HG02588 (cell line): ENCODE results near the gene MYRF.

Experiments used
- ATAC-seq: cut with Tn5 transposase; IDR thresholded peaks from one replicate; pipeline ENCODE4 v1.9.1; 2021; ENCODE audit warnings: mild to moderate bottlenecking, moderate library complexity; ENCODE audit not compliant: unreplicated experiment

Gene MYRF

DNA sequence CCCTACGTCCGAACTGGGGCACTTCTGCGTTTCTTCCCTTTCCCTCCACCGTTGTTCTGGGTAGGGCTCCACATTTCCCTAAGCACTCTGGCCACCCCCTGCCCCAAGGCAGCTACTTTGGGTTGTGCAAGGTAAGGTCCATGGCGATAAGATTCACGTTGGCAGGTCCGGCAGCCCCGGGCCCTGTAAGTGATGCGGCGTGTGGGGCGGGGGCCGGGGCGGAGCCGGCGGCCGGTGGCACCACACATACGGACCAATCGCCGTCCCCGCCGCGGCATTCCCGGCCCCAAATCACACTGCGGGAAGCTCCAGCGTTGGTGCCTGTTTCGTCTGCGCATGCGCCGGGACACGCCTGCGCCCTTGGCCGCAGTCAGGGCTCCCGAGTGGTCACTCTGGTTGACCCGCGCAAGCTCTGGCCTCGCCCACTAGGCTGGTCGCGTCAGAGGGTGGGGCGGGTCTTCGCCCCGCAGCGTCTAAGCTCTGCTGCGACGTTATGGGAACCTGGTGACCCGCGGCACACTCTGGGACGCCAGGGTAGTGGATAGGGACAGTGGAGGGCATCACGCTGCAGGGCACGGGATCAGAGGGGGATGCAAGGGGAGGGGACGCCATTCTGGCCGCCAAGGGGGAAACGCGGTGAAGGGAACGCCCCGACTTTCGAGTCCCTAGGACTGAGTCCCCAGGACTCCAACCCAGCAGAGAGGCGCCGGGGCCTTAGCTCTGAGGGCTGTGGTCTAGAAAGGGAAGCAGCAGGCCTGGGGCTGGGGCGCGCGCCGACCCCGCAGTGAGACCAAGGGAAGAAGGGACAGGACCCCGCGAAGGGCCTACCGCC lies 62.7 kb downstream of the MYRF start:
- ATAC-seq, result peak; percentile 56

DNA sequence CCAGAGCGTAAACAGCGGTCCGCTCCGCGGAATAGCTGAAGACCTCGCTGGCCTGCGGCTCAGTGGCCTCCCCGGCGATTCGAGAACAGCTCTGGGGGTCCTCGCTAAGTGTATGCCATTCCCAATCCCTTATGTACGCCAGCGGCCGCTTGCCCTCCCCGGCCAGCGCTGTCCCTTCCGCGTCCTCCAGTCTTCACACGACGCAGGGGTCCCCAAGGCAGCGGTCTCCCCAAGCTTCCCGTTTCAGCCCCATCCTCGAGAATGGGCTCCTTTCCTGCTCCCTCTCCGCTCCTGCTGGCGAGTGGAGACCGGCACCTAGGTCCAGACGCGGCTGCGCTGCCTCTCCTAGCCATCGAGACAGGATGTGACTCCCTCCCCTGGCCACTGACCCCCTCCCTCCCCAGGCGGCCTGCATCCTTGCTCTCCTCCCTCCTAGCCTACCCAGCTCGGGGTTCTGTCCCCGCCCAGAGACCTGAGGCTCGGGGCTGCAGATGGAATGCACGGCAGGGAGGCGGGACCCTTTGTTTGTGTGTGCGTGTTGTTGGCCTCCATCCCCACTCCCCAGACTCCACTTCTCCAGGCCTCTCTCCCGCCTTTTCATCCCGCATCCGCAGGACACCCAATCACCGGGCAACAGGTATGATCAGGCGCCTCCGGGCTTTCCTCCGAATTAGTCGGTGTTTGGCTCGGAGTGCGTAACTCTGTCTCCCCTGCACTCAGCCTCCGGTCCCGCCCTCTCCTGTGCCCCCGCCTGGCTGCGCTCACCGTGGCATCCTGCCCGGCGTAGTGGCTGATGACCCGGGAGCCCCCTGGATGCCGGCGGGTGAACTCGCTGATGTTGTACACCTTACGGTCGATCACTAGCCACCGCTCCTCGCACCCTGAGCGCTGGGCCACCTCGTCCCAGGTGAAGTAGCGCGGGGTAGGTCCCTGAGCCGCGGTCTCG lies 63.6 kb downstream of the MYRF start:
- peak; percentile 37 for ATAC-seq

DNA sequence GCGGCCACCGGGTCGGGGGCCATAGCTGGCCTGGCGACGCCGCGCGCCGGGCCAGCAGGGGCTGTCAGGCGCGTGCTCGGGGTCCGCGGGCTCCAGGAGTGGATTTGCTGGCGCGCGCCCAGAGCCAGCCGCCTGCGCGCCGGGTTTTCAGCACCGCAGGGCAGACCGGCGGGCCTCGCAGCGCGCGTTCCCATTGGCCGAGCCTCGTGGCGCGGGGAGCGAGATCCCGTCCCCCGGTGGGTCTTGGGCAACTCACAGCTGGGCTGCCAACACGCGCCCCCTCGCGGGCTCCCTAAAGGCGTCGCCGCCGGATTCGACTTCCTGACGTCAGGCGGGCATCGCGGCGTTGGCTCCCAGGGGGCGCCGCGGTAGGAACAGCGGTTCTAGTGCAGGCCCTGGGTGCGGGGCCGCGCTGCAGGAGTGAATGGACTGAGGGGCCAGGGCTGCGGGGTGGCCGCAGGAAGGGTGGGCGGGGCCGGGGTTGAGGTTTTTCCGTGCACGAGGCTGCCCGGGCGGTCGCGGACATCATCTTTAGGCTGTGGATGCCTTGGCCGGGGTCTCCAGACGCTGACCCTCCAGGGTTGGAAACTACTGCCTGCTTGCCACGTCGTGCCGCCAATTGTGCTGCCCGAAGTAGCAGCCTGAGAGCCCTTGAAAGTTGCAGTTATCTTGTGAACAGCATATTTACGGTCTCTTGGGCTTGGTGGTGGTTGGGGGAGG lies 64.5 kb downstream of the MYRF start, which contains the start of gene FADS1:
FADS1 (minus strand) TSS at position 268 of the 720 bp plus-strand sequence; CDS start at position 194, 74 bp downstream.
- ATAC-seq, result peak; percentile 42

DNA sequence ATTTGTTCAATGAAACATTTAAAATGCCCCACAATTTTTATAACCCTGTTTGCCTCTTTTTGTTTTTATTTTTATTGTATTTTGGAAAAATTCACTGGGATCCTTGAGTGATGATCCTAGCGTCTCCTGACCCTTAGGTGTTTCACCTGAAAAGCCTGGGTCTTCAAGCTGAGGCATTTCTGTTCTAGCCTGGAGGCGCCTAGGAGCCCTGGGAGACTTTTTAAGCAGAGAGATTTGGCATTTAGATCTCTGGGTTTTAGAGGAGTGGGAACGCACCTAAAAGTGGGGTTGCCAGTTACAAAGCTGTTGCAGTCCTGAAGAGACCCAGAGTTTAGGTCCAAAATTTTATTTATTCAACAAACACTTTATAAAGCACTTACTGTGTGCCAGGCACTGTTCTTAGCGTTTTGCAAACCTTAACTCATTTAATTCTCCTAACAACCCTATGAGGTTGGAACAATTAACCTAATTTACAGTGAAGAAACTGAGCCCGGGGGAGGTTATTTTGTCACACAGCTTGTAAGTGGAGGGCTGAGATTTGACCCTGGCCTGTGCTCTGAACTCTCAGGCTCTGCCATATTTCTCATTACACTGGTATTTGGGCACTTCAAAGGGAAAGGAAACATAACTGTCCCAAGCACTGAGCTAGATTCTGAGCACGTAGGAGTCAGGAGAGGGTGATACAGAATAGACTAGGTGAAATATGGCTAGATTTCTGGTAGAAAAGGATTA lies 65.2 kb downstream of the MYRF start:
- no peak for ATAC-seq

DNA sequence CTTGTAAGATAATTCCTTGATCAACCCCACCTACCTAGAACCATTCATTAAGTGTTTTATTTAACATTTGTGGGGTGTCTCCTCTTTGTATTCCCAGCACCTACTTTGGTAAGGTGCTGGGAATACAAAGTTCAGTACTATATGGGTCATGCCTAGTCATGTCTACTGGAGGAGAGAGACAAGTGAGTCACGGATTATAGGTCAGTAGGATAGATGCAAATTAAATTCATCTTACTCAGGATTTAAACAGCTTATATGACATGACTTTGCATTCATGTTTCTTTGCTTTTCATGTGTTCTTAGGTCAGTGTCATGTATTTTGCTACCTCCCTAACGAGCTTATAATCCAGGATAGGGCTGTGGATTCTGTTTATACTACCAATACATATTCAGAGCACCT lies 67.7 kb downstream of the MYRF start:
- ATAC-seq, result no peak

DNA sequence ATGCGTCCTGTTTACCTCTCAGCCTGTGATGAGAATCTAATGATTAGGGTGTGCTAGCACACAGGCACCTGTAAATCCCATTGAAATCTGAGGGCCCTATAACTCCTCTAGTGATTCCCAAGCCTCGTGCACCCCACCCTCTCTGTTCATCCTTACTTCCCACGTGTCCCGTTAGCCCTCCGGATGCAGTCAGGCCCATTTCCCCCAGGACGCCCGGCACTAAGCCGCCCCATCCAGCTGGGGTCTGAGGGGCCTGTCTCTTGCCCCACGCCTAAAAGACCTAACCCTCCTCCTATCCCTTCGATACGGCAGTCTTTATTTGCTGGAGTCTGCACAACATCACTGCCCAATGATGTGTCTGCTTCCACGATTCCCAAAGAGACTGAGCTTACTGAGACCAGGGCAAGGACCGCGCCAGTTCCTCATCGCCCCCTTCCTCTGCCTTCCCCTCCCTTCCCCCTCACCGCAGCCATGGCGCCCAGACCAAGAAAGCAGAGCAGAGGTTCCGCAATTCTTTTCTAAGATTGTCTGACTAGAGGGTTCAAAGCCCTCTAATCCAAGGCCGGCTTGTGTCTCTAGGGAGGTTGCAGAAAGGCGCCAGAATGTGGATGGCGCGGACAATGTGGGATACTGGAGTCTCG lies 74.6 kb downstream of the MYRF start:
- ATAC-seq, result peak; percentile 7

DNA sequence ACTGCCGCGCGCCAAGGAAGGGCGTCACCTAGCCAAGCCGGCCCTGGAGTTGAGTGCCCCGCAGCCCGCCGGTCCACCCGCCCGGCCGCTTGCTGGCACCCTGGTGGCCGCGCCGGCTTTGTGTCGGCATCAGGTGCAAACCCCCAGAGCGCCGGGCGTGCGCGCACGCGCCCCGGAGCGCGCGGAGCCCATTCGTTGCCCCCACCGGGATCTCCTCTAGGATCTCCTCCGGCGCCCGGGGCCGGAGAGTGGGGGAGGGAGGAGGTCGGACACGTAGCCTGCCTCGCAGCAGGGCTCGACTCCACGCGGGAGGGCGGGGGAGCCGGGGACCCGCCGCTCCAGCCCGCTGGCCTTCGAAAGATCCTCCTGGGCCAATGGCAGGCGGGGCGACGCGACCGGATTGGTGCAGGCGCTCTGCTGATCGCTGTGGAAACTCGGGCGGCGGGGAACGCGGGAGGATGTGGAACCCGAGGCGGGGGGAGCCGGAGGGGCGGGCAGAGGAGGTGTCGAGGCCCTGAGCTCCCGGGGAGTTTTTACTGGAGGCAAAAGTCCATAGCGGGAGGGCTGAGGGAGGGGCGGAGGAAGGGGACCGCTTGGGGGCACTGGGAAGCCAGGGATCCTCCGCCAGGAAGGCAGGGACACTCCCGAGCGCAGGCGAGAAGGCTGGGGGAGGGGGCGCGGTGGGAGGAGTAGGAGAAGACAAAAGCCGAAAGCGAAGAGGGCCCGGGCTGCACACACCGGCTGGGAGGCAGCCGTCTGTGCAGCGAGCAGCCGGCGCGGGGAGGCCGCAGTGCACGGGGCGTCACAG lies 75.3 kb downstream of the MYRF start, which contains the start of gene FADS2:
FADS2 (plus strand) TSS at position 730 of the 808 bp plus-strand sequence. CDS start 91 bp downstream, outside the sequence.
- ATAC-seq, result peak; percentile 76

DNA sequence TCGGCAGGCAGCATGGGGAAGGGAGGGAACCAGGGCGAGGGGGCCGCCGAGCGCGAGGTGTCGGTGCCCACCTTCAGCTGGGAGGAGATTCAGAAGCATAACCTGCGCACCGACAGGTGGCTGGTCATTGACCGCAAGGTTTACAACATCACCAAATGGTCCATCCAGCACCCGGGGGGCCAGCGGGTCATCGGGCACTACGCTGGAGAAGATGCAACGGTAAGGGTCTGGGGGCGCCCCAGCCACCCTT lies 75.9 kb downstream of the MYRF start:
- ATAC-seq, result no peak

DNA sequence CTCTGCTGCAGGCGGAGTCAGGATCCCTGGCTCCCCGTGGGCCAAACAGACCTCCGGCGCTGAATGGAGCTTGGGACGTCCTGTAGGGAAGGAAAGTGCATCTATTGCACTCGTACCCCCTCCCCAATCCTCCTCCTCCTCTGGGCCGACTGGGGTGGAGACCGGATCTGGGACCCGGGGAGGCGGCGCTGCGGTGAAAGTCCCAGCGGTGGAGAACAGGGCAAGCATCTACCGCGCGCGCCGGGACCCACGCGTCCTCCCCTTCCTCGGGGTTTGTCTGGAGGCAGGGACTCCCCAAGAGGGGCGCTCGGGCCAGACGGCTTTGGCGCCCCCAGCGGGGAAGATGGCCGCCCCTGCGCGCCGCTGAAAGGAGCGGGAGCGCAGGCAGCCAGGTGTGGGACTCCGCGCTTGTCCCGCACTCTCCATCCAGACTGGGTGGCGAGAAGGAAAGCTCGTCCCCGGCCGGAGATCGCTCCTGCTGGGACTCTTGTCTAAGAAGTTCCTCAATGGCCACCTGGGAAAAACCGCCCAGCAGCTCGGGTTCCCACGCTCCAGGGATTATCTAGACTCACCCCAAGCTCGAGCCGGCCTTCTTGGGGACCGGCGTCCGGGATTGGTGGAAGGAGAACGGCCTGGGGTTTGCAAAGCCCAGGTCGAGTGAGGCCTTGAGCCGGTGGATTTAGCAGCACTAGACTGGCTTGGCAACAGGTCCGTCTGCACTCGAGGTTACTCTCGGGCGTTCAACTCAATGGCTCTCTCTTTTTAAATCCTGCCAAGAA lies 76.4 kb downstream of the MYRF start:
- no peak for ATAC-seq

DNA sequence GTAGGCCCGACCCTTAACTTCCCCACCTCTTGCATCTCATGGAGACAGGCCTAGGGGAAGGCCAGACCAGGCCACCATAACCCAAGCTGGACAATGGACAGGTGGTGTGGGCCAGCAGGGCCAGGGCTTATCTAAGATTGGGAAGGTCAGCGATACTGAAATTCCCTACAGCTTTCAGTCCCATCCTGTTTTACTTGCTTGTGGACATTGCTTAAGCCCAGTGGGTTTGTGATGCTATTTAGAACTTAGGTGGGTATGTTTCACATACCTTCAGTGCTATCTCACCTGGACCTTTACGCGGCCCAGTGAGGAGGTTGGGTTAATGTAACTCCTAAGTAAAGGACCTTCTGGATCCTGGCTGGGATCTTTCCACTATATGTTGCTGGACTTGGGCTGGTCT lies 77.4 kb downstream of the MYRF start:
- ATAC-seq, result no peak

DNA sequence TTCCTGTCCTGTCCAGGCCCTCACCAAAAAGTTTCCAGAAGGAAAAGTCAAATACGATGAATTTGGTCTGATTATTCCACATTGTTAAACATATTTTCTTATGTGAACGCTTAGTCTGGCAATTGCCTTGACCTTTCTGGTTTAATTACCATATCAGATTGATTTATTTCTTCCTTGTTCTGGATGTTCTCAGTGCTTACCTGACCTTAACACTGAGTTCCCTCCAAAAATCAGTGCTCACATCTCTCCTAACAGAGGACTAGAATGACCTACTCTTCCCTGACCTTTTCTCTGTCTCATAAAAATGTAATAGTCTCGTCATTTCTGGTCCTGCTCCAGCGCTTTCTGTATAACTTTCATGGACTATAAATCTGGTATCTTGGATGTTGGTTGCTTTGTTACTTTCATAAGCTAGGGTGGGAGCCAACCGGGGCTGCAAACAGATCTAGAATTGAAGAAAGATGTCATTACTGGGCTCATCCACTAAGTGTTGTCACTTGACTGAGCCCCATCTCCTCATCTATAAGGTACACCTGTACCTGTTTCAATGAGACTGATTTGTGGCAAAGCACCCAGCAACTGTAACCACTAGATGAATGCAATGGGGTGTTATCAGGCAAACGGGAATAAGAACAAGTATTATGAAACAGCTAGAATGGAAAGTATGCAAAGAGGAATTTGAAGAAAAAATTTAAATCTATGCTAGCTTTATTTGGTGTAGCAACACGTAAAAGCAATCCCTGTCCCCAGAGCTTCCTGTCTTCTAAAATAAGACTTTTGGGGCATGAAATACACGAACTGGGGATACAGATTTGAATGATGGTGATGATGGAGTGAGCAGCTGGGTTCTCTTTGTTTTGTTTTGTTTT lies 78.0 kb downstream of the MYRF start:
- no peak for ATAC-seq

DNA sequence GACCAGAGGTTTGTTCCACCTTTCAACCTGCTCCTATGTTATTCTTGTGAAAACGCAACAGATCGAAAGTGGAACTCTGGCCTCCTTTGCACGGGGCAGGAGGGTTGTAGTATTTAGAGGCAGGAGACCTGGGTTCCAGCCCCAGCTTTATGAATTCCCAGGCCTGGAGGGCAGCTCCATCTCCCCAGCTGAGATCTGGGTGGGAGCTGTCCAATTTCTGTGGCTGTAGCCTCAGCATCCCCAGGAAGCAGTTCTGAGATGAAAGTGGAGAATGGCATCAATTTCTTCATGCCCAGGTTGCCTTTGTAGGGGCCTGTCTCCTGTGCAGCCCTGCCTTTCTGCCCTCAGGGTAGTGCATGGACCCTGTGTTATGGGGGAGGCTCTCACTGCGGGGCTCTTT lies 79.8 kb downstream of the MYRF start:
- no peak for ATAC-seq

DNA sequence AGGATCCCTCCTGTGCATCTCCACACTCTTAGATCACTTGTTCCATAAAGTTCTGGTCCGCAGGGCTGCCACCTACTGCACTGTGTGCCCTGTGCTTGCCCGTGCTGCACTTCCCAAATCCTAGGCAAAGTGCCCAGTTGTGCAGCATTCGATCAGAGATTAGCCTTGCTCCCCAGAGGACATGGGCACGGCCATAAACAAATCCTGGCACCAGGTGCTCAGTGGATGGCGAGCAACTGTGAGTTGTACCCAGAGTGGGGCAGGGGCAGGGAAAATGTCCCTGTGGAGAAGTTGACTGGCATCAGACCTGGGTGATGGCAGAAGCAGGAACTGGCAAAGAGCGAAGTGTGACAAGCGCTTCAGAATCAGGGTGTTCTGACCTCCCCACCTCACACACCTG lies 80.3 kb downstream of the MYRF start:
- ATAC-seq, result no peak

DNA sequence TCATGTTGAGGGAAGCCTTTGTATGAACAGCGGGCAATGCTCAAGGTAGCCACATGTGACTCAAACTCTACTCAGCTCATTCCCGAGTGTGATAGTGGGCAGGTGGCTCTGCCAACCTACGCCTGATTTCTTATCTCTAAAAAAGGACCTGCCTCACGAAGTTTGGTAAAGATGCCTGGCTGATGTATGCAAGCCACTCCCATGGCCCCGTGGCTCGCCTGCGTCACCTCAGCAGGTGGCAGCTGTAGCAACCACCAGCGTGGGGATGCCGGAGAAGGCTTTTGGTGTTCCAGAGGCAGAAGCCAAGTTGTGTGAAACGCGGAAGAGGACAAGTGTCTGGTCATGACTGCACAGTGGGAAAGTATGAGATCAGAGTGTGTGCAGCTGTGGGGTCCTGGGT lies 81.0 kb downstream of the MYRF start:
- no peak for ATAC-seq

DNA sequence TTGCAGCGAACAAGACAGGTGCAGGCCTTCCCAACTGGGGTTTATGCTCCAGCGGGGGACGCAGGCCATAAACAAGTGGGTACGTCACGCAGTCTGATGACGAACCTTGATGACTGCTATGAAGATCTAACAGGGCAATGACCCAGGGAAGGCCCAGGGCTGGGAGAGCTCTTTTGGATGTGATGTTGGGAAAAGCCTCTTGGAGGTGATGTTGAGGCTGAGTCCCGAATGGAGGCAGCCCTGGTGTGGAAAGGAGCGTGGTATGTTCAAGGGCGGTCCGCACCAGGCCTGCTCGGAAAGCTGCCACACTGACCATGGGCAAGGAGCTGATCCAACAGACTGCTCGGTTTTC lies 81.5 kb downstream of the MYRF start:
- ATAC-seq, result no peak

DNA sequence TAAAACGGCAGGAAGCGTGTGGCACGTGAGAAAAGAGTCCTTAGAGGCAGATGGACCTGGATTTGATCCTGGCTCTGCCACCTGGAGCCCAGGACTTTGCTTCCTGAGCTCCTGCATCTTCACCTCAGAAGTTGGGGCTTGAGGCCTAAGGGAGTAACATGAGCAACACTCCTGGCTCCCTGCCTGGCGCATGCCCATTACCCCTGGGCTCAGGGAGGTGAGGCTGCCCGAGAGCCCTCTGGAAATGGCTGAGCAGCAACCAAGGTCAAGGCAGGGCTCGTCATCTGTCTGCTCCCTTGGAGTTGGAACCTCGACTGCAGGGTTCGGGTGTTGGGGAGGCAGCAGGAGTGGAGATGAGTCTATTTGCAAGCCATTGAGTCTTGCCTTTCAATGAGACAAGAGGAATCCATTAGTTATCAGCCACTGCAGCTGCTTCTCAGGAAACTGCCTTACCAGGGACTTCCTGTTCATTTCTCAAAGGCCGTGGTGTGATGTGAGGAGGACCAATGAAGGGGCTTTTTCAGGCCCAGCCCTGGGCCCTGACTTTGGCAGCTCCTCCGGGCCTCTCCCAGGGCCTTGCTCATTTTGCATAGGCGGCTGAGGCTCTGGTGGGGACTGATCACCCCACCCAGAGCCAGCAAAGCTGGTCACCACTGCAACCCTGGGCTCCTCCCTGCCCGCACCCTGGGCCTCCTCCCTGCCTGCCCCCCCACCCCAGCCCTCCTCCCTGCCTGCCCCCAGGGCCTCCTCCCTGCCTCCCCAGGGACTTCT lies 82.0 kb downstream of the MYRF start:
- ATAC-seq, result peak; percentile 90

DNA sequence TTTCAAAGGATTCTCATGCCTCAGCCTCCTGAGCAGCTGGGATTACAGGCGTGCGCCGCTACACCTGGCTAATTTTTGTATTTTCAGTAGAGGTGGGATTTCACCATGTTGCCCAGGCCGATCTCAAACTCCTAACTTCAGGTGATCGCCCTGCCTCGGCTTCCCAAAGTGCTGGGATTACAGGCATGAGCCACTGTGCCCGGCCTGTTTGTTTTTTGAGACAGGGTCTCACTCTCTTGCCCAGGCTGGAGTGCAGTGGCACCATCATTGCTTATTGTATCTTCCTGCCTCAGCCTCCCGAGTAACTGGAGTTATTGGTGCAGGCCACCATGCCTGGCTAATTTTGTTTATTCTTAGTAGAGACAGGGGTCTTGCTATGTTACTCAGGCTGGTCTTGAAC lies 83.8 kb downstream of the MYRF start:
- ATAC-seq, result no peak
